ENCODE measurements around the gene HNRNPA2B1.
"Not testable (repeated sequence)": the region's sequence is repeated elsewhere in the genome, so short reads cannot be mapped to it uniquely, and the experiment has no call there.

HNRNPA2B1 gene

GRCh38 chr7:26183545-26184280 is 16.8 kb downstream of the HNRNPA2B1 start:
- no peak for DNase-seq

GRCh38 chr7:26182706-26183105 is 17.8 kb downstream of the HNRNPA2B1 start:
- no peak for DNase-seq

GRCh38 chr7:26182283-26182682 is 18.3 kb downstream of the HNRNPA2B1 start:
- DNase-seq, result no peak

- DNase-seq, result no peak
These were observed 18.9 kb downstream of the HNRNPA2B1 start for GRCh38 chr7:26181474-26182227.

GRCh38 chr7:26180792-26181198 is 19.8 kb downstream of the HNRNPA2B1 start:
- DNase-seq, result no peak

- DNase-seq, result no peak
These were observed 20.6 kb downstream of the HNRNPA2B1 start for GRCh38 chr7:26179826-26180497.

- no peak for DNase-seq
These were observed 21.1 kb downstream of the HNRNPA2B1 start for GRCh38 chr7:26179422-26179821.

- no peak for DNase-seq
These were observed 22.1 kb downstream of the HNRNPA2B1 start for GRCh38 chr7:26178272-26178960.

GRCh38 chr7:26177269-26177668 is 23.3 kb downstream of the HNRNPA2B1 start:
- not testable (repeated sequence) for DNase-seq

- not testable (repeated sequence) for DNase-seq
These were observed 23.9 kb downstream of the HNRNPA2B1 start for GRCh38 chr7:26176696-26177095.

GRCh38 chr7:26175903-26176302 is 24.6 kb downstream of the HNRNPA2B1 start:
- not testable (repeated sequence) for DNase-seq

GRCh38 chr7:26172048-26172447 is 28.5 kb downstream of the HNRNPA2B1 start:
- no peak for DNase-seq

- no peak for DNase-seq
These were observed 28.9 kb downstream of the HNRNPA2B1 start for GRCh38 chr7:26171601-26172000.

- DNase-seq, result no peak
These were observed 29.9 kb downstream of the HNRNPA2B1 start for GRCh38 chr7:26170663-26171062.

GRCh38 chr7:26169271-26169670 is 31.3 kb downstream of the HNRNPA2B1 start:
- no peak for DNase-seq

GRCh38 chr7:26168458-26169023 is 32.0 kb downstream of the HNRNPA2B1 start:
- no peak for DNase-seq

- DNase-seq, result no peak
These were observed 33.1 kb downstream of the HNRNPA2B1 start for GRCh38 chr7:26167303-26167934.

GRCh38 chr7:26166684-26167266 is 33.8 kb downstream of the HNRNPA2B1 start:
- no peak for DNase-seq

- no peak for DNase-seq
These were observed 34.4 kb downstream of the HNRNPA2B1 start for GRCh38 chr7:26165950-26166683.

GRCh38 chr7:26163804-26164203 is 36.7 kb downstream of the HNRNPA2B1 start:
- DNase-seq, result not testable (repeated sequence)

GRCh38 chr7:26162431-26162830 is 38.1 kb downstream of the HNRNPA2B1 start:
- DNase-seq, result no peak
